CD4-positive, alpha-beta T cell treated with Interleukin-17A for 4 hours (primary cell): ENCODE measurements around the gene PAIP2B.
A peak's percentile ranks its signal among the peaks of the same experiment; 100 is the strongest.
"Not testable (repeated sequence)": the region's sequence is repeated elsewhere in the genome, so short reads cannot be mapped to it uniquely, and the experiment has no call there.

Experiments
- DNase-seq: peaks from one replicate; pipeline ENCODE4 v3.0.0-alpha.2; 2020; ENCODE audit warnings: mixed read lengths

PAIP2B gene, protein sequence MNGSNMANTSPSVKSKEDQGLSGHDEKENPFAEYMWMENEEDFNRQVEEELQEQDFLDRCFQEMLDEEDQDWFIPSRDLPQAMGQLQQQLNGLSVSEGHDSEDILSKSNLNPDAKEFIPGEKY

GRCh38 chr2:71226965-71227560, at the start of gene PAIP2B:
Gene PAIP2B, minus strand, starts transcription at chr2:71227103. Its CDS starts 24,514 bp downstream, at chr2:71202589.
- peak; percentile 99 for DNase-seq

DNA sequence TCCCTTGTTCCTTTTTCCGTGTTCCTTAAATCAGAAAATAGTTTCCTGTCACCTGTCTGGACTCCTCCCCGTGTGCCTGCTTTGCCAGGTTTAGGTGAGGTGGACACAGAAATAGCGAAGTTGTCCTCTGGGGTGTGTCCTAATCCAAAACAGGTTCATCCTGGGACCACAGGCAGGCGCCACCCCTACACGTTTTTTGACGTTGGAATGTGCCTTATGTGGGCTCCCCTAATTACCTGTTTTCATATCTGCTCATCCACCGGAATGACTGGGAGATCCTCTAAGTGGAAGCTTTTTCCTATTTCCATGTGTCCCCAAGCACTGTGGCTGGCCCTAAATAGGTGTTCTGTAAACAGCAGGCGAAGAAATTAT, 49.0 kb upstream of the PAIP2B start:
- no peak for DNase-seq

GRCh38 chr2:71269511-71270090, 42.7 kb upstream of the PAIP2B start:
- no peak for DNase-seq

DNA sequence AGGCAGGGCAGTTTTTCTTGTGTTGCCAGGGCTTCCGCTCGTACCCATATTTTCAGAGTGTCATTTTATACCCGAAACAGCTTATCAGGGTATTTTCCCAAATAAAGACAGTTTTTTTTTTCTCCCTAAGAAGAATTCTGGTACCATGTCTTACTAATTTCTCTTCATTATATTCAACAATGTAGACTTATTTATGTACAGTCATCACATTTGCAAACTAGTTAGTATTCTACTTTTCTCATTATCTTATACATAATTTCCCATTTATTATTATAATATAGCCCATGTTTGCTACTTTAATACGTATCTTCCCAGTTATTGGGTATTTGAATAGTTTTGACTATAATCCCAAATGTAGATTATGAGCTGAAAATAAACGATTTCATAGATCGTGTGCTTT, 36.5 kb upstream of the PAIP2B start:
- no peak for DNase-seq

GRCh38 chr2:71261534-71261933, 34.6 kb upstream of the PAIP2B start:
- DNase-seq: no peak

DNA sequence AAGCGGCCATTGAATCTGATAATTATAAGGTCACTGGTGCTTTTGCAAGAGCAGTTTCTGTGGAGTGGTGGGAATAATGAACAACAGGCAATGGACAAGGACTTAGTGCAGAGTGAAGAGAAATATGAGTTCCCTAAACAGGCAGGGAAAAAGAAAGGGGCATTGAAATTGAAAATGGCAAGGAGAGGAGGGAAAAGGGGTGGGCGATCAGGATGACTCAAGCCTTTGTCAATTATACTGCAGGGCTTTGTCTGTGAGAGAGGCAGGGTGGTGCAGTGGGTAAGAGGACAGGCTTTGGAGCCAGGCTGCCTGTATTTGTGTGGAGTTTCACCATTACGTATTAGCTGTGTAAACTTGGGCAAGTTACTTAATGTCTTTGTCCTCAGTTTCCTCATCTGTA, 29.5 kb upstream of the PAIP2B start:
- DNase-seq: no peak

GRCh38 chr2:71254776-71255175, 27.9 kb upstream of the PAIP2B start:
- DNase-seq: no peak

DNA sequence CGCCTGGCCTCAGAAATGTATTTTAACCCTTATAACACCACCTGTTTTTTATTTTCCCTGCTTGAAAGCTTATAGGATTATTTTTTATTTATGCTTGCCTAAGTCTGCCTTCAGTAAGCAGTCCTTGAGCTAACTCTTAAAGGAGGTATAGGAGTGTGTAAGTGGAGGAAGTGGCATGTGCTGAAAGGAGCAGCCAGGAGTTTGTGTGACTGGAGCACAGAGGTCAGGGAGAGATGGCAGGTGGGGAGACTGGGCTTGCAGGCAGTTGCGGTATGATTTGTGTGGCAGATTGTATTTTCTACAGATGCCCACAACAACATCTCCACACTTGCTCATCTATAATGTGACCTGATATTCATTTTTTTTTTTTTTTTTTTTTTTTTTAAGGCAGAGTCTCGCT, 27.2 kb upstream of the PAIP2B start:
- no peak for DNase-seq

GRCh38 chr2:71253476-71253875, 26.6 kb upstream of the PAIP2B start:
- DNase-seq: no peak

- DNase-seq: no peak
These were observed 26.0 kb upstream of the PAIP2B start for GRCh38 chr2:71252862-71253261.

GRCh38 chr2:71250935-71251334, 24.0 kb upstream of the PAIP2B start:
- DNase-seq: no peak

- DNase-seq: no peak
These were observed 17.4 kb upstream of the PAIP2B start for GRCh38 chr2:71244302-71244660.

- DNase-seq: no peak
These were observed 16.9 kb upstream of the PAIP2B start for GRCh38 chr2:71243634-71244301.

DNA sequence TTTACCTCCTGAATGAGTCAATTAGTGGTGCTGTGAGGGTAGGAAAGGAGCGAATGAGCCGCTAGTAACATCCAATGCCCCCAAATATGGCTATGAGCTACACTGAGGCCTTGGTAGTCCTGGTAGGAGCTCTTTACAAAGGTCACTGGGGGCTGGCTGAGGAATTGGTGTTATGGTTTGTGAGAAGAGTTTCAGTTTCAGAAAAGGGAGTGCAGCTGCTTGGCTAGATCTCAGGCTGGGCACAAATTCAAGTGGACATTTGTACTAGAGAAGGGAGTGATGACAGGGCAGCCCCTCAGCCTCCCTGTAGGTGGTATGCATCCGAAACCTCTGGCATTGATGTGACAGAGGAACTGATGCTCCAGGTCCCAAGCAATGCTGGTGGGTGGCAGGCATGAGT, 13.9 kb upstream of the PAIP2B start:
- DNase-seq: no peak

GRCh38 chr2:71238089-71238488, 11.2 kb upstream of the PAIP2B start:
- DNase-seq: no peak

DNA sequence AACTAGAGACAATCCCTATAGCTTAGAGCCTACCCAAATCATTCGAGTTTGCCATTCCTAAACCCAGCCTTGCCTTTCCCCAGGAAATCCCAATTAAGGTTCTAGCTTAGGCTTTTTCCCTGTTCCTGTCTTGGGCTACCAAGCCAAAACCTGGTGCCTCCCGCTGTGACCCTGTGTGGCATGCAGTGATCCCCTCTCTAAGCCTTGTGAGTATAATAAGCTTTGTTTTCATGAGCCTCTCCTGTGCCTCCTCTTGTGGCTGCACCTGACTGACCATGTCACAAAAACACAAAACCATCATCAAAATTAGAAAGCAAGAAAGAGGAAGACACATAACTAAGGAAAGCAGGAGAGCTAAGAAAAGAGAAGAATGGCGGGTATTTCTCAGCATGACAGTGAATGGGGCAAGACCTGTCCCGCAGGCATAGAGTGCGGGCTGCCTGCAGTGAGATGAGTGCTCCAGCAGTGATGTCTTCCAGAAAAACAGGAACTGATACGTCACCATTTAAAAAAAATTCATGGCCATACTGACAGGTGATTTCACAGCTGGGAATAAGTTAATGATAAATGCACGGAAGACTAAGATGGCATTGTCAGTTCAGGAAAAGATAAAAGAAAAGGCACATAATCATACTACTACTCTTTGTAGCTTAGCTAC, 9.2 kb upstream of the PAIP2B start:
- no peak for DNase-seq

DNA sequence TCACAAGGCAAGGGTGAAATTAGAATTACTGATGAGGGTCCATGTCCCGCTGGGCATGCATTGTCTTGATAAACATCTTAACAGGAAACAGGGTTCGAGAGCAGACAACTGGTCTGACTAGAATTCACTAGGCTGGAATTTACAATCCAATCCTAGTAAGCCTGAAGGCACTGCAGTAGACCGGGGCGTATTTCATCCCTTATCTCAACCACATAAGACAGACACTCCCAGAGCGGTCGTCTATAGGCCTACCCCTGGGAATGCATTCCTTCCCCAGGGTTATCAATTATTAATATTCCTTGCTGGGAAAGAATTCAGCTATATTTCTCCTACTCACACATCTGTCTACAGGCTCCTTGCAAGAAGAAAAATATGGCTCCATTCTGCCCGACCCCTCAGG, 6.2 kb upstream of the PAIP2B start:
- DNase-seq: not testable (repeated sequence)

GRCh38 chr2:71226096-71226964, 573 bp downstream of the PAIP2B start:
- DNase-seq: peak; percentile 45

GRCh38 chr2:71224935-71225334, 2.0 kb downstream of the PAIP2B start:
- no peak for DNase-seq

- no peak for DNase-seq
These were observed 2.4 kb downstream of the PAIP2B start for GRCh38 chr2:71224457-71224856.

GRCh38 chr2:71223767-71224333, 3.1 kb downstream of the PAIP2B start:
- peak; percentile 6 for DNase-seq

- no peak for DNase-seq
These were observed 6.2 kb downstream of the PAIP2B start for GRCh38 chr2:71220743-71221142.
